ENCODE measurements around the gene DHRS2.
"Not testable (repeated sequence)": the region's sequence is repeated elsewhere in the genome, so short reads cannot be mapped to it uniquely, and the experiment has no call there.

The DHRS2 gene

DNA sequence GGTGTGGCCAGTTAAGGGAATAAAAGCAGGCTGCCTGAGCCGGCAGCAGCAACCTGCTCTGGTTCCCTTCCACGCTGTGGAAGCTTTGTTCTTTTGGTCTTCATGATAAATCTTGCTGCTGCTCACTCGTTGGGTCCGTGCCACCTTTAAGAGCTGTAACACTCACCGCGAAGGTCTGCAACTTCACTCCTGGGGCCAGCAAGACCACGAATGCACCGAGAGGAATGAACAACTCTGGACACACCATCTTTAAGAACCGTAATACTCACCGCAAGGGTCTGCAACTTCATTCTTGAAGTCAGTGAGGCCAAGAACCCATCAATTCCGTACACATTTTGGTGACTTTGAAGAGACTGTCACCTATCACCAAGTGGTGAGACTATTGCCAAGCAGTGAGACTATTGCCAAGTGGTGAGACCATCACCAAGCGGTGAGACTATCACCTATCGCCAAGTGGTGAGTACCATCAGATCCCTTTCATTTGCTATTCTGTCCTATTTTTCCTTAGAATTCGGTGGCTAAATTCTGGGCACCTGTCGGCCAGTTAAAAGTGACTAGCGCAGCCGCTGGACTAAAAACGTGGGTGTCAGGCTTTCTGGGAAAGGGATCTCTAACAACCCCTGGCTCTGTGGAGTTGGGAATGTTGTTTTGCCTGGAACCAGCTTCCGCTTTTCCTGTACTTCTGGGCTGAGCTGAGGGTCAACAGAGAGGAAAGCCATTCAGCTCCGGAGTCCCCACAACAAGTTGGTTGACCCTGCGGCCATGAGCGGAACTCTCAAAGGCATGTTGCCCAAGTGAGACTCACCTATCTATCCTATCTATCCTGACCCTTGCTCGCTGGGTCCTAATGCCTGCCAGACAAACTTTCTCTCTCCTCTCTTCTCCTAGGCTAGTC lies at the start of gene DHRS2:
DHRS2 (plus strand) TSS at position 48 of the 895 bp plus-strand sequence. CDS start 2,501 bp downstream, outside the sequence.
- no peak for DNase-seq (ENCODE audit: extremely low spot score)
- CTCF ChIA-PET, result no interaction called here

DNA sequence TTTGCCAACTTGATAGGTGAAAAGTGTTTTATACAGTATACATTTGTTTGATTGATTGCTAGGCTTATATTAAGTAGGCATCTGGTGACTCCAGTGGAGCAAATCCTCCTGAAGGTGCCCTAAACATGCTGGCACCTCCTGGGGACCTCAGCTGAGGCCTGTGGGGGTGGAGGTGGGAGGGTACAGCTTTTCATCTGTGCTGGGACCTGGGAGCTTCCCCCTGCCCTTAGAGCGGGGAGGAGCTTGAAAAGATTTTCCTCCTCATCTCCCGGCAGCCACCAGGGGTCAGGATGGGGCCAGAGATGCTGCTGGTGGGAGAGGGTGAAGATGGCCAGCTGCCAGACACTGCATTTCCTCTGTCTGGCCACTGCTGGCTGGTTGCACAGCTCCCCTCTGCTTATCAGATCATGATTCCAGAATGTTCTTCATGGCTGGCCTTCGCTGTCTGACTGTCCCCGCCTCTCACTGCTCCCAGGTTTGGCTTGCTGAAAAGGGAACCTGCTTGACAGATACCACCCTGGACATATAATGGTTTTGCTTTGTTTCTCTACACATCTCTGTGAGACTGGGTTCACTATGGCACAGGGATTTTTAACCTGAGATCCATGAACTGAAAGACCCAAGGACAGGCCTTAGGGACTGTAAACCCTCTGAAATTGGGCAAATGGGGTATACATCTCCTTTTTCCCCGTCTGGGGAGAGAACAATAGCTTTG lies 47.1 kb upstream of the DHRS2 start:
- TF ChIP-seq SUZ12 (IDR thresholded peaks at IDR 0.05) (no peak), HDGF (IDR thresholded peaks at IDR 0.05; ENCODE audit: borderline replicate concordance) (no peak), SP1 (IDR thresholded peaks at IDR 0.05) (no peak), BHLHE40 (IDR thresholded peaks at IDR 0.05; ENCODE audit: borderline replicate concordance) (no peak), FOXA1 (IDR thresholded peaks at IDR 0.05) (no peak), PKNOX1 (IDR thresholded peaks at IDR 0.05) (no peak)
- CTCF ChIA-PET, result interaction anchor here (0.7 to 1.6 kb wide), 10 partner anchors 14 to 338 kb away, joined by 3 to 8 read pairs (median 3); no protein-coding TSS in a partner anchor
- DNase-seq (ENCODE audit: extremely low spot score), result peak; percentile 87
- POLR2A ChIA-PET, result interaction anchor here (1.0 kb wide), 1 partner anchor 12 kb away, joined by 3 read pairs; no protein-coding TSS in a partner anchor

More for the DNA sequence above, at the start of gene DHRS2:
- POLR2A ChIA-PET, result no interaction called here
- TF ChIP-seq L3MBTL2 (conservative IDR thresholded peaks at IDR 0.05) (no peak), ELF4 (IDR thresholded peaks at IDR 0.05) (no peak), ZNF384 (IDR thresholded peaks at IDR 0.05) (no peak), BHLHE40 (IDR thresholded peaks at IDR 0.05; ENCODE audit: borderline replicate concordance) (no peak), SP1 (IDR thresholded peaks at IDR 0.05) (no peak), PKNOX1 (IDR thresholded peaks at IDR 0.05) (no peak), NFRKB (IDR thresholded peaks at IDR 0.05) (no peak), CTBP1 (IDR thresholded peaks at IDR 0.05; ENCODE audit: borderline replicate concordance) (no peak), FOXA1 (IDR thresholded peaks at IDR 0.05) (no peak), LEF1 (IDR thresholded peaks at IDR 0.05; ENCODE audit: borderline replicate concordance) (no peak), FOXK2 (IDR thresholded peaks at IDR 0.05) (no peak)

DNA sequence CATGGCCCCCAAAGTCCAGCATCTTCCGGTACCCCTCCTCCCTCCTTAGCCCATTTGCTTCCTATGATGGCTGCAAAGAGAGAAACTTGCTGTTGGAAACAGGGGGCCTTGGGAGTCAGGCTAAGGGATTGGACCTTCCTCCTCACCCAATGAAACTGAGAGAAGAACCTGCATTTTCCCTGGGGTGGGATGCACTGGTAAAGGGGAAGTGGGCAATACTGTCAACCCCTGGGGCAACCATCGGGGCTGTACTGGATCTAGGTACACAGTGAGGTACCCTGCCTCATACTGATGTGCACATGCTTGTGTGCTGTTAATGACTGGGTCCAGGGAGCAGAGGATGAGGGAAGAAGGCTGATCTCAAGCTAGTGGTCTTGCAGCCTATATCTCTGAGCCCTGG lies 46.6 kb upstream of the DHRS2 start:
- ChIA-PET POLR2A (interaction anchor here (1.0 kb wide), 1 partner anchor 11 kb away, joined by 3 read pairs; no protein-coding TSS in a partner anchor), CTCF (interaction anchor here (0.7 to 1.6 kb wide), 5 partner anchors 42 to 337 kb away, joined by 3 to 8 read pairs (median 4); no protein-coding TSS in a partner anchor)
- no peak for TF ChIP-seq SP1 (IDR thresholded peaks at IDR 0.05)
- no peak for TF ChIP-seq PKNOX1 (IDR thresholded peaks at IDR 0.05)
- TF ChIP-seq NFRKB (IDR thresholded peaks at IDR 0.05), result no peak
- no peak for TF ChIP-seq ZNF384 (IDR thresholded peaks at IDR 0.05)
- no peak for DNase-seq (ENCODE audit: extremely low spot score)

- no peak for TF ChIP-seq ZNF384 (IDR thresholded peaks at IDR 0.05)
- TF ChIP-seq CTBP1 (IDR thresholded peaks at IDR 0.05; ENCODE audit: borderline replicate concordance), result no peak
- no peak for TF ChIP-seq FOXK2 (IDR thresholded peaks at IDR 0.05)
- TF ChIP-seq L3MBTL2 (conservative IDR thresholded peaks at IDR 0.05), result no peak
- no peak for TF ChIP-seq SP1 (IDR thresholded peaks at IDR 0.05)
- no peak for TF ChIP-seq BHLHE40 (IDR thresholded peaks at IDR 0.05; ENCODE audit: borderline replicate concordance)
- TF ChIP-seq LEF1 (IDR thresholded peaks at IDR 0.05; ENCODE audit: borderline replicate concordance), result no peak
- TF ChIP-seq ARNT (IDR thresholded peaks at IDR 0.05), result no peak
- no peak for TF ChIP-seq PKNOX1 (IDR thresholded peaks at IDR 0.05)
- no peak for TF ChIP-seq FOXM1 (IDR thresholded peaks at IDR 0.05; ENCODE audit: borderline replicate concordance)
- TF ChIP-seq FOXA1 (IDR thresholded peaks at IDR 0.05), result no peak
- no peak for TF ChIP-seq TARDBP (IDR thresholded peaks at IDR 0.05)
- no peak for TF ChIP-seq NFRKB (IDR thresholded peaks at IDR 0.05)
- no peak for TF ChIP-seq ELF4 (IDR thresholded peaks at IDR 0.05)
- TF ChIP-seq HDGF (IDR thresholded peaks at IDR 0.05; ENCODE audit: borderline replicate concordance), result no peak
- TF ChIP-seq SUZ12 (IDR thresholded peaks at IDR 0.05), result no peak
- DNase-seq (ENCODE audit: extremely low spot score), result no peak
- ChIA-PET CTCF (interaction anchor here (0.6 to 0.7 kb wide), 2 partner anchors 9 to 417 kb away, joined by 4 read pairs; no protein-coding TSS in a partner anchor), POLR2A (no interaction called here)
Observed at GRCh38 chr14:23590198-23590597, 46.0 kb upstream of the DHRS2 start.

DNA sequence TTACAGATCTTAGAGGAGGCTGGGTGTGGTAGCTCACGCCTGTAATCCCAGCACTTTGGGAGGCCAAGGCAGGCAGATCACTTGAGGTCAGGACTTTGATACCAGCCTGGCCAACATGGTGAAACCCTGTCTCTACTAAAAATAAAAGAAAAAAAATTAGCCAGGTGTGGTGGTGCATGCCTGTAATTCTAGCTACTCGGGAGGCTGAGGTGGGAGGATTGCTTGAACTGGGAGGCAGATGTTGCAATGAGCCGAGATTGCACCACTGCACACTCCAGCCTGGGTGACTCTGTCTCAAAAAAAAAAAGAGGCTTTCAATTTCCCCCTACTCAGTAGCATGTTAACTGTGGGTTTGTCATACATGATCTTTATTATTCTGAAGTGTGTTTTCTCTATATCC lies 42.0 kb upstream of the DHRS2 start:
- DNase-seq (ENCODE audit: extremely low spot score); POLR2A ChIA-PET: not testable (repeated sequence)
- CTCF ChIA-PET, result interaction anchor here (2.0 kb wide), 1 partner anchor 38 kb away, joined by 4 read pairs; no protein-coding TSS in a partner anchor
